ENCODE results near the gene DNAJB13. TPM values are rescaled to one million over a fixed set of nuclear protein-coding genes. Genes with fewer than 3 reads are reported as not detected.

DNAJB13 gene, protein sequence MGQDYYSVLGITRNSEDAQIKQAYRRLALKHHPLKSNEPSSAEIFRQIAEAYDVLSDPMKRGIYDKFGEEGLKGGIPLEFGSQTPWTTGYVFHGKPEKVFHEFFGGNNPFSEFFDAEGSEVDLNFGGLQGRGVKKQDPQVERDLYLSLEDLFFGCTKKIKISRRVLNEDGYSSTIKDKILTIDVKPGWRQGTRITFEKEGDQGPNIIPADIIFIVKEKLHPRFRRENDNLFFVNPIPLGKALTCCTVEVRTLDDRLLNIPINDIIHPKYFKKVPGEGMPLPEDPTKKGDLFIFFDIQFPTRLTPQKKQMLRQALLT
- not detected in 2 replicates for total RNA-seq

DNA sequence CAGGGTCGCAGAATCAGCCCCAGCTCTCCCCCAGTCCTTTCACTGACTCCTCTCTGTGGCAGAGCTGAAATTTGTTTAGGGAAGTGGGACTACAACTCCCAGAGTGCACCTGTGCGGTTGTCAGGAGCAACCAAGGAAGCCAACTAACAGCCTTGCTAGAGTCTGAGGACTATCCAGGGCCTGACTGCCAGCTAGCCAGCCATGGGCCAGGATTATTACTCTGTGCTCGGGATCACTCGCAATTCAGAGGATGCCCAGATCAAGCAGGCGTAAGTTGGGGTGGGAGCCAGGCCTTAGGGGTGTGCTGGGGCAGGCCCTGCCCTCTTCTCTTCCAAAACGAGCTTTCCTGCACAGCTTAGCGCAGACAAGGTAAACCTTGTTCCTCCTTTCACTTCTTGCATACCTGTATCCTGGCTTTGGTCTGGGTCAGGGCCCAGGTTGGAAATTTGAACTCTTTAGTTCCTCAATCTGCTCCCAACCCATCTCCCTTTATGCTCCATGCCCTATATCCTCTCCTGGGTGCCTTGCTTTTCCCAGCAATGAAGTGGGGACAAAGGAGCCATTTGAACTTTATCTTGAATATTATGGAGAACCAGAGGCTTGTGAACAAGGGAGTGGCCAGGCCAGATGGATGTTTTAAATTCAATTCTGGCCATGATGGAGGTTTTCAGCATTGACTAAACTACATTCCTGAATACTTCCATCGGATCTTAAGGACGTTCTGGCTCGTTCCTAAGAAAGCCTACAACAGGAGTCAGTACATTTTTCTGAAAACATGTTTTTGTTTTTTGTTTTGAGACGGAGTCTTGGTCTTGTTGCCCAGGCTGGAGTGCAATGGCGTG lies at the start of gene DNAJB13:
DNAJB13 (plus strand) TSS at position 158 of the 842 bp plus-strand sequence; CDS start at position 202, 44 bp downstream.

DNA sequence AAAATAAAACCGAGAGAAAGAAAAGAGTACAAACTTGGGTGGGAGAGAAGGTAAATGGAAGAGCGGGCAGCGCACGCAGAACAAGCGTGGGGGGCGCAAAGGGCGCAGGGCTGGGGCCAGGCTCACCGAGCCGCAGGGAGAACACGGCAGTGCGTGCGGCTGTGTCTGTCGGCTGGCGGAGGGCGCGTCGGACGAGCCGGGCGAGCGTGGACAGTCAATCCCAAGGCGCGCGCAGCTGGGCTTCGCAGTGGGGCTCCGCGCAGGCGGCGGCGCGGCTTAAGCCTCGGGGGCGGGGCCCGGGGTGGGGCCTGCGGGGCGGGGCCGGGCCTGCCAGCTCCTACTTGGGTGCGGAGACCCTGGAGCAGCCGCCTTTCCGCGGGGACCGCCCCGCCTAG lies 31.8 kb downstream of the DNAJB13 start, which contains the start of gene UCP2:
UCP2 (minus strand) TSS at position 249 of the 395 bp plus-strand sequence. CDS start 4,465 bp downstream, outside the sequence.

GRCh38 chr11:74008373-74009229 lies 57.8 kb downstream of the DNAJB13 start, which contains the start of gene UCP3:
TSS of gene UCP3 (minus strand) at chr11:74009085. CDS start at chr11:74007042, 2,043 bp downstream.

Other genes starting within 250 kb of the DNAJB13 start
- 113 and 240 TPM in 2 replicates for gene RAB6A, start 190.0 kb upstream of the DNAJB13 start, total RNA-seq
- gene MRPL48, start 163.2 kb upstream of the DNAJB13 start, total RNA-seq: 25.9 and 30.9 TPM in 2 replicates
- gene COA4, start 74.2 kb upstream of the DNAJB13 start, total RNA-seq: 39.3 and 45.9 TPM in 2 replicates
- 8.2 and 12.2 TPM in 2 replicates for gene PAAF1, start 74.0 kb upstream of the DNAJB13 start, total RNA-seq
- 2.4 and 2.9 TPM in 2 replicates for gene UCP2, start 31.8 kb downstream of the DNAJB13 start, total RNA-seq
- gene UCP3, start 58.1 kb downstream of the DNAJB13 start, total RNA-seq: 0.33 and 3.1 TPM in 2 replicates
- gene C2CD3, start 220.0 kb downstream of the DNAJB13 start, total RNA-seq: 15.3 and 17.5 TPM in 2 replicates
- 21.2 and 30.3 TPM in 2 replicates for gene PPME1, start 220.3 kb downstream of the DNAJB13 start, total RNA-seq

Measured in placental epithelial cell (primary cell).